HG03097 (cell line): ENCODE data around the gene KIF22.
"Not testable (repeated sequence)": the region's sequence is repeated elsewhere in the genome, so short reads cannot be mapped to it uniquely, and the experiment has no call there.

Source experiments
- ATAC-seq: cut with Tn5 transposase; IDR thresholded peaks from one replicate; pipeline ENCODE4 v1.9.1; 2021; ENCODE audit not compliant: unreplicated experiment, low FRiP score

Gene KIF22

DNA sequence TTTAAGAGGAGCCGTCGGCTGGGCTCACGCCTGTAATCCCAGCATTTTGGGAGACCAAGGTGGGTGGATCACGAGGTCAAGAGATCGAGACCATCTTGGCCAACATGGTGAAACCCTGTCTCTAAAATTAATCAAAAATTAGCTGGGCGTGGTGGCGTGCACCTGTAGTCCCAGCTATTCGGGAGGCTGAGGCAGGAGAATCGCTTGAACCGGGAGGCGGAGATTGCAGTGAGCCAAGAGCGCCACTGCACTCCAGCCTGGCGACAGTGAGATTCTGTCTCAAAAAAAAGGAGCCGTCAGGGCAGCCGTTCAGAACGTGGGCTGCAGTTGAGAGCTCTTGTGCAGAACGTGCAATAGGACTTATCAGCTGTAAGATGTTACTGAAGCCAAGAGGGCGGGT lies 2.6 kb downstream of the KIF22 start:
- not testable (repeated sequence) for ATAC-seq

DNA sequence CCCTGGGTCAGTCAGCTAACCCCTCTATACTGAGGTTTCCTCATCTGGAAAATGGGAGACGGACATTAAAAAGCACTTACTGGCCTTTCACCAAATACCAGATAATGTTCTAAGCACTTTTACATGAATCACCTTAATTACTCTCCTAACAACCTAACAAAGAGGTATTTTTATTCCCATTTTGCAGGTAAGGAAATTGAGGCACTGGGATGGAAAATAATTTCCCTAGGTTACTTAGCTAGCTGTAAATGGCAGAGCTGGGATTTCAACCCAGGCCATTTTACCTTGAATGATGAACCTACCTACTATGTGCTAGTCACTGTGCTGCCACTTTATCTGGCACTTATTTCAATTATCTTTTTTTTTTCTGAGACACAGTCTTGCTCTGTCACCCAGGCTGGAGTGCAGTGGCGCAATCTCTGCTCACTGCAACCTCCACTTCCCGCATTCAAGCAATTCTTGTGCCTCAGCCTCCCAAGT lies 3.7 kb downstream of the KIF22 start:
- no peak for ATAC-seq

DNA sequence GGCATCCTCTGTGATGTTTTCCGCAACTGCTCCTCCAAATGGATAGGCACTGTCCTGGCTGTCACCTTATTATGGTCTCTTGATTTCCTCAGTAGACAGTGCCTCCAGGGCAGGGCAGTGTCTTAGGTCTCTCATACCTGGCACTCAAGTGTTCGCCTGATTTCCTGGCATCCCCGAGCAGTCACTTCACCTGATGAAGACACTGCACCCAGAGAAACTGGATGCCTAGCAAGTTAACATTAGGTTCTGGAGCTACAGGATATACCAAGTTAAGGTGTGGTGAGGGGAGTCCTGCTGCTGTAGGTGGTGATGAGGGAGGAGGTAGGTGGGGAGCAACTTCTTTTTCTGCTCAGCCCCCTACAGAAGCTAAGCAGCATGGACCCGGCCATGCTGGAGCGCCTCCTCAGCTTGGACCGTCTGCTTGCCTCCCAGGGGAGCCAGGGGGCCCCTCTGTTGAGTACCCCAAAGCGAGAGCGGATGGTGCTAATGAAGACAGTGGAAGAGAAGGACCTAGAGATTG lies 11.9 kb downstream of the KIF22 start:
- ATAC-seq, result no peak

DNA sequence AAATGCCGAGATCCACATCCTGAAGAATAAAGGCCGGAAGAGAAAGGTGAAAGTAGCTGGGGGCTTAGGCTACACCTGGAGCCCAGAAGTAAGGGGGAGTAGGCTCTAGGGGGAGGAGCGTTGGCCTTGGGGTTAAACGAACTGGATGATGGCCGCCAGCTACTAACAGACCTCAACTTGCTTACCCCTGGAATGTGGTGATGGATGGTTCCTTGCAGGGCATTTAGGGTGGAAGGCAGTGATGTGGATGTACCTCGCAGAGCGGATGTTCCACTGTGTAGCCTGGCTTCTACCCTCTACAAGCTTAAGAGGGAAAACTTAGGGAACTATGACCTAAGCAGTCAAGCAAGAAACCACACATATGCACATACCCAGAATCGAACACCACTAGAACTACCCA lies 13.5 kb downstream of the KIF22 start:
- no peak for ATAC-seq

DNA sequence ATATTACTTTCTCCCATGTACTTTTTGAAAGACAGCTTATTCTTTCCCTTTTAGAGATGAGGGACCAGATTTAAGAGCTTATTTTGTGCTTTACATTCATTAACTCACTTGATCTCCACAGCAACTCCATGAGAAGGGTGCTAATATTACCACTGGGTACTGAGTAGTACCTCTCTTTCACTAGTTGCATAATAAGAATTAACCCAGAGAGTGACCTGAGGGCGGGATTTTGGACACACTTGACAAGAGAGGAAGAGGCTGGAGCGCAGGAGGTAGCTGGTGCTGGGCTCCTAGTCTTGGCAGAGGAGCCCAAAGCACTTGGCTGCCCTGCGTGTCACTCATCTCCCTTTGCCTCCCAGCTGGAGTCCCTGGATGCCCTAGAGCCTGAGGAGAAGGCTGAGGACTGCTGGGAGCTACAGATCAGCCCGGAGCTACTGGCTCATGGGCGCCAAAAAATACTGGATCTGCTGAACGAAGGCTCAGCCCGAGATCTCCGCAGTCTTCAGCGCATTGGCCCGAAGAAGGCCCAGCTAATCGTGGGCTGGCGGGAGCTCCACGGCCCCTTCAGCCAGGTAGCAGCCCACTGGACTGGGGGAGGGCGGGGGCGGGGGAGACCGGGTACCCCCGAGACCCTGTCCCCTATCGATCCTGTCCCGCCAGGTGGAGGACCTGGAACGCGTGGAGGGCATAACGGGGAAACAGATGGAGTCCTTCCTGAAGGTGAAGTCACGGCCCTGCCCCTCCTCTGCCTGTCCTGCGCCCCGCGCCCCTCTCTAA lies 14.1 kb downstream of the KIF22 start:
- ATAC-seq, result no peak

DNA sequence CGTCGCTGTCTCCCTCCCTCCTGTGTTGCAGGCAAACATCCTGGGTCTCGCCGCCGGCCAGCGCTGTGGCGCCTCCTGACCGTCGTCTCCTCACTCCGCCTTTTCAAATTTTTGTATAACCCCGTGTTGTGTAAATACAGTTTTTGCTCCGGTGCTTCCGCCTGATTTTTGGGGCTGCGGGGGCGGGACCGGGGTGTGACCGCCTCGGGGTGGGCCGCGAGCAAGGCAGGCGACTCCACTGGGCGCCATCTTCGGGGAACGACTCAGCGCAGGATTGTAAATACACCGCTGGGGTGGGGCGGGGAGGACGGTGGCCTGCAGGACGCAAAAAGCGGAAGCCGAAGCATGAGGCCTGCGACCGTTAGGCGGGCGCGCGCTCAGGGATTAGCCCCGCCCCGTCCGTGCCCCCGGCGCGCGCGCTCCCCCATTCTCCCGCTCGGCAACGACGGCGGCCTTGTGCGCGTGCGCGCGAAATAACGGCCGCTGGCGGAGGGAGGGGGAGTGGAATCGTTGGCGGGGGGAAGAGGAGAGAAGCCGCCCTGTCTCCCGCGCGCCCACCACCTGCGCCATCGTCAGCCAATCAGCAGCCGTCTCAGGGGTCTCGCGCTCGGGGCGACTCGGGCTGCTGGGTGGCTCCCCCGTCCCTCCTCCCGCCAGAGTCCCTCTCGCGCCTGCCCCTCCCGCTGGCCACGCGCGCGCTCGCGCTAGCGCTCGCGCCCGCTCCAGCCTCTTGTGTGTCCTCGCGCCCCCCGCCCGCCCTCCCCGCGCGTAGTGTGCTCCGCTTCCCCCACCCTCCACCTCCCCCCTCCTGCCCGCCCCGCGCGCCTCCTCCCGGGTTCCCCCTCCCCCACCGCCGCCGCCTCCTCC lies 14.9 kb downstream of the KIF22 start:
- peak; percentile 44 for ATAC-seq

DNA sequence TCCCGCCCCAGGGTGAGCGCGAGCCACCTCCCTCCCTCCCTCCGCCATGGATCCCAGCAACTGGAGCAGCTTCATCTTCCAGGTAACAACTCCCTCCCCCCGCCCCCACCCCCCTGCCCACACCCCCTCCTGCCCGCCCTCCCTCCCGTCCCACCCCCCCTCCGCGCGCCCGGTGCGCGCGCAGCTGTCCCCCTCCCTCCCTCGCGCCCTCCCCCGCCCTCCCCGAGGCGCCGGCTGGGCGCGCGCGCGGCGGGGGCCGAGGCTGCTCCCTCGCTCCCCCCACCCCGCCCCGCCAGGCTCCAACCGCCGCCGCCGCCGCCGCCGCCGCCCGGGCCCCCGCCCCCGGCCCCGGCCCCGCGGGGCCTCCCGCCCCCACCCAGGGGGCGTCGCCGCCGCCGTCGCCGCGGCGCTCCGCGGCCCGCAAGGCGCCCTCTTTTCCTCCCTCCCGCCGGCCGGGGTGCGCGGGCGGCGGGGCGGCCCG lies 15.6 kb downstream of the KIF22 start, which contains the start of gene MAZ:
Gene MAZ (plus strand): TSS at position 431 of the 481 bp plus-strand sequence. CDS start 173 bp downstream, outside the sequence.
- no peak for ATAC-seq

DNA sequence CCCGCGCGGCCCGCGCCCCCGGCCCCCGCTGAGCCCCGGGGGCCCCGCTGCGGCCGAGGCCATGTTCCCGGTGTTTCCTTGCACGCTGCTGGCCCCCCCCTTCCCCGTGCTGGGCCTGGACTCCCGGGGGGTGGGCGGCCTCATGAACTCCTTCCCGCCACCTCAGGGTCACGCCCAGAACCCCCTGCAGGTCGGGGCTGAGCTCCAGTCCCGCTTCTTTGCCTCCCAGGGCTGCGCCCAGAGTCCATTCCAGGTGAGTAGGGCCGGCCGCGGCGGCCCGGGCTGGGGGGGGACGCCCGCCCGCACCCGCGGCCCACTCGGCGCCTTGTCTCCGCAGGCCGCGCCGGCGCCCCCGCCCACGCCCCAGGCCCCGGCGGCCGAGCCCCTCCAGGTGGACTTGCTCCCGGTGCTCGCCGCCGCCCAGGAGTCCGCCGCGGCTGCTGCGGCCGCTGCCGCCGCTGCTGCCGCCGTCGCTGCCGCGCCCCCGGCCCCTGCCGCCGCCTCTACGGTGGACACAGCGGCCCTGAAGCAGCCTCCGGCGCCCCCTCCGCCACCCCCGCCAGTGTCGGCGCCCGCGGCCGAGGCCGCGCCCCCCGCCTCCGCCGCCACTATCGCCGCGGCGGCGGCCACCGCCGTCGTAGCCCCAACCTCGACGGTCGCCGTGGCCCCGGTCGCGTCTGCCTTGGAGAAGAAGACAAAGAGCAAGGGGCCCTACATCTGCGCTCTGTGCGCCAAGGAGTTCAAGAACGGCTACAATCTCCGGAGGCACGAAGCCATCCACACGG lies 16.3 kb downstream of the KIF22 start:
- ATAC-seq, result no peak

DNA sequence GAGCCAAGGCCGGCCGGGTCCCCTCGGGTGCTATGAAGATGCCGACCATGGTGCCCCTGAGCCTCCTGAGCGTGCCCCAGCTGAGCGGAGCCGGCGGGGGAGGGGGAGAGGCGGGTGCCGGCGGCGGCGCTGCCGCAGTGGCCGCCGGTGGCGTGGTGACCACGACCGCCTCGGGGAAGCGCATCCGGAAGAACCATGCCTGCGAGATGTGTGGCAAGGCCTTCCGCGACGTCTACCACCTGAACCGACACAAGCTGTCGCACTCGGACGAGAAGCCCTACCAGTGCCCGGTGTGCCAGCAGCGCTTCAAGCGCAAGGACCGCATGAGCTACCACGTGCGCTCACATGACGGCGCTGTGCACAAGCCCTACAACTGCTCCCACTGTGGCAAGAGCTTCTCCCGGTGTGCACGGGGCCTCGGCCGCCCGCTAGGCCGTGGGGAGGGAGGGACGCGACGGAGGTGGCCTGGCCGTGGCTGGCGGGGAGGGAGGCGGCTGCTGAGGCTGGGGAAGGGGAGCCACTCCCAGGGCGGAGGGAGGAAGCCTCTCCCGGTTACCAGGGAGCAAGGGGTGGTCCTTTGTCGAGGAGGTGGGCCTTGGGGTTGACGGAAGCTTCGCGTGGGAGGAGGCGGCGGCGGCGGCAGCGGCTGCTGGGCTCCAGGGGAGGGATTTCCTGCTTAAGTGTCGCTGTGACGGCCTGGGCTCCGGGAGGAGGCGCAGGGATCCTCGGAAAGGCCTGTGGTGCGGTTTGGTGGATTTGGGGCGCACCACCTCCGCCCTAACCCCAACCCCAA lies 17.1 kb downstream of the KIF22 start:
- ATAC-seq, result peak; percentile 21

DNA sequence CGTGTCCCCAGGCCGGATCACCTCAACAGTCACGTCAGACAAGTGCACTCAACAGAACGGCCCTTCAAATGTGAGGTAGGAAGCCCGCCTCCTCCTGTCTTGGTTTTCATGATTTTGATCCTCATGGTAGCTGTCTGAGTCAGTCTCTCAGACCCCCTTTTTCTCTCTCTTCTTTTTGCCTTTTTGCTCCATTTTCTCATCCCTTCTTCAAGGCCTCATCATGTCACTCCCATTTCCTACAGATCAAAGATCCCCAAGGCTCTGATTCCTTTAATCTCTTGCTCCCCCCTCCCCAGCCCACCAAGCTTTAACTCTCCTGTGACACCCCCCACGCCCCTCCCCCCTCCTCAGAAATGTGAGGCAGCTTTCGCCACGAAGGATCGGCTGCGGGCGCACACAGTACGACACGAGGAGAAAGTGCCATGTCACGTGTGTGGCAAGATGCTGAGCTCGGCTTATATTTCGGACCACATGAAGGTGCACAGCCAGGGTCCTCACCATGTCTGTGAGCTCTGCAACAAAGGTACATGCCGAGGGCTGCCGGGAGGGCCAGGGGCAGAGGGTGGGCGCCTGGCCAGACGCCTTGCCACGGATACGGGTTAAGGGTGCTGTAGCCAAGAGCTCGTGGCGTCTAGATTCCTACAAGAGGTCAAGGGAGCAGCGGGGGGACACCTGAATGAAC lies 17.8 kb downstream of the KIF22 start:
- ATAC-seq, result no peak

DNA sequence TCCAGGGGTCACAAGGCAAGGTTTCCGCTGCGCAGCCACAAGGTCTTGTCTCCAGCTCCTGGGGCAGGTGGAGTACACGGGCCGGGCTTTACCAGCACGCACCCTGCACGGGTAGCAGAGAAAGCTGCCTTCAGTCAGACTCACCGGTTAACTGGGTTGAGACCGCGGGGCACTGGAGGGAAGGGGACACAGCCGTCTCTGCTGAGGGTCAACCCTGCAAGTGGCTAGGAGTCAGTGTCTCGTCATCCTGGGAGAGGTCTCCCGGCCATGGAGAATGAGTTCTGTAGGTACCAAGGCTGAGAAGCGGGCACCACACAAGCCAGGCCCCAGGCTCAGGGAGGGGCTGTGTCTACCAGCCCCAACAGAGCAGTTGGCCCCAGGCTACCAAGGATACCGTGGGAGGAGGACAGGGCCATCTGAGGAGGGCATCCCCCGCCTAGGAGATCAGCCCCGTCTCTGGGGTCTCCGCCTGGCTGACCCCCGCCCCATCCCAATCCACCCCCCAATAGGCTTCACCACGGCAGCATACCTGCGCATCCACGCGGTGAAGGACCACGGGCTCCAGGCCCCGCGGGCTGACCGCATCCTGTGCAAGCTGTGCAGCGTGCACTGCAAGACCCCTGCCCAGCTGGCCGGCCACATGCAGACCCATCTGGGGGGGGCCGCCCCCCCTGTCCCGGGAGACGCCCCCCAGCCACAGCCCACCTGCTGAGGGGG lies 18.6 kb downstream of the KIF22 start:
- ATAC-seq, result no peak

DNA sequence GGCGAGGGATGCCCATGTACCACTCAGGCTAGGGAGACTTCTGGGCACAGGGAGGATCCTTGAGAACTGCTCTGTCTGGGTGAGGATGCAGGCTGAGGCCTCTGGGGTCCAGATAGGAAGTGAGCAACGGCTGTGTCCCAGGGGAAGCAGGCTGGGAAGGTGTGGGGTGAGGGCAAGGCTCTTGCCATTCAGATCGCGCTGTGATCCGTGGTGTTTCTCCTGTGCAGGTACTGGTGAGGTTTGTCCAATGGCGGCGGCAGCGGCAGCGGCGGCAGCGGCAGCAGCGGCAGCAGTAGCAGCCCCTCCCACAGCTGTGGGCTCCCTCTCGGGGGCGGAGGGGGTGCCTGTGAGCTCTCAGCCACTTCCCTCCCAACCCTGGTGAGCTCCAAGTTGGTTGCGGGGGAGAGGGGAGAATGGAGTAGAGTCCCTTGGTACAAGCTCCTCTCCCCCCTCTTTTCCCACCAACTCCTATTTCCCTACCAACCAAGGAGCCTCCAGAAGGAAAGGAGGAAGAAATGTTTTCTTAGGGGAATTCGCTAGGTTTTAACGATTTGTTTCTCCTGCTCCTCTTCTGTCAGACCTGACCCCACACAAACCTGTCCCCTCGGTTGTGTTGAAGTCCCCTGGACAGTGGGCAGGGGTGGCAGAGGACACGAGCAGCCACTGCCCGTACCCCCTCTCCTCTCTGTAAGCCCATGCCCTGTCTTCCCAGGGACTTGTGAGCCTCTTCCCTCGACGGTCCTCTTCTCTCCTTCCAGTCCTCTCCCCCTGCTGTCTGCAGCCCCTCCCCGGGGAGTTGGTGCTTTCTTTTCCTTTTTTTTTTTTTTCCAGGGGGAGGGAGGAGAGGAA lies 19.5 kb downstream of the KIF22 start:
- ATAC-seq, result no peak

DNA sequence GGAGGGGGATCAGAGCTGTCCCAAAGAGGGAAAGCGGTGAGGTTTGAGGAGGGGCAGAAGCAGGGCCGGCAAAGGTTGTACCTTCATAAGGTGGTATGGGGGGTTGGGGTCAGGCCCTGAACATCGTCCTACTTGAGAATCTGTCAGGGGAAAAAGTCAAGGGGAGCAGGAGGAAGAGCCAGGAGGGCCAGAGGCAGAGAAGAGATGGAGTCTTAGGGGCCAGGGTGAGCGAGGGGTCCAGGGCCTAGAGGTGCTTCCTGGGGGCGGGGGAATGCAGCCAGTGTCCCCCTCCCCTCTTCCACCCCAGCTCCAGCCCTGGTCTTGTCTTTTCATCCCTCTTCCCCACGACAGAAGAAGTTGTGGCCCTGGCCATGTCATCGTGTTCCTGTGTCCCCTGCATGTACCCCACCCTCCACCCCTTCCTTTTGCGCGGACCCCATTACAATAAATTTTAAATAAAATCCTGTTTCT lies 20.2 kb downstream of the KIF22 start:
- no peak for ATAC-seq

DNA sequence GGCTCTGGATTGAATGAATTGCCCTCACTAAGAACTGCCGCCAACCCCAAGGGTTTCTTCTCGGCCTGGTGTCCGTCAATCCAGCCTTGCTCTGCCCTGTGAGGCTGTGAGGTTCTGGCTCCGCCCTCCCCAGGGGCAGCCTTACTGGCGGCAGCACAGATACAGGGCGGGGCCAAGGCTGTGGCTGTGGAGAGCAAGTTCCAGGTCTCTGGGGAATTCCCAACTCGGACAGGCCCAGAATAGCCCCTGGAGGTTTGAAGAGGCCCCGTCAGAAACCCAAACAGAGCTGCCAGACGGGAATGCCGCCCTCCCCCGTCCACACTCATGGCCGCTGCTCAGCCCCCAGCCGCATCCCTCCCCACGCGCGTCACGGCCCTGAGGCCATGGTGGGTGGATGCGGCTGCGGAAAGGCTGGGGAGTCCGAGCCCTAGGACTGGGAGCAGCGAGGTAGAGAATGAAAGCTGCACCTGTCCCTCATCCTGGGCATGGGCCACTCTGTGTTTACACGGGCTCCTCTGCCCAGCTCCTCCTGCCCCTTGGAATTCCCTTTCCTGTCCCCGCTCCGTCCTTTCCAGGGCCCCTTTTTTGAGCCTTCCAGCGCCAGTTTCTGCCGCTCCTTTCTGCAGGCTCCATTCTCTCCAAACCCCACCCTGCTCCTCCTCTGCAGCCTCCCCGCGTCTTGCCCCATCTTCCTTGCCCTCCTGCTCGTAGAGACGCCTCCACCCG lies 20.8 kb downstream of the KIF22 start:
- no peak for ATAC-seq

DNA sequence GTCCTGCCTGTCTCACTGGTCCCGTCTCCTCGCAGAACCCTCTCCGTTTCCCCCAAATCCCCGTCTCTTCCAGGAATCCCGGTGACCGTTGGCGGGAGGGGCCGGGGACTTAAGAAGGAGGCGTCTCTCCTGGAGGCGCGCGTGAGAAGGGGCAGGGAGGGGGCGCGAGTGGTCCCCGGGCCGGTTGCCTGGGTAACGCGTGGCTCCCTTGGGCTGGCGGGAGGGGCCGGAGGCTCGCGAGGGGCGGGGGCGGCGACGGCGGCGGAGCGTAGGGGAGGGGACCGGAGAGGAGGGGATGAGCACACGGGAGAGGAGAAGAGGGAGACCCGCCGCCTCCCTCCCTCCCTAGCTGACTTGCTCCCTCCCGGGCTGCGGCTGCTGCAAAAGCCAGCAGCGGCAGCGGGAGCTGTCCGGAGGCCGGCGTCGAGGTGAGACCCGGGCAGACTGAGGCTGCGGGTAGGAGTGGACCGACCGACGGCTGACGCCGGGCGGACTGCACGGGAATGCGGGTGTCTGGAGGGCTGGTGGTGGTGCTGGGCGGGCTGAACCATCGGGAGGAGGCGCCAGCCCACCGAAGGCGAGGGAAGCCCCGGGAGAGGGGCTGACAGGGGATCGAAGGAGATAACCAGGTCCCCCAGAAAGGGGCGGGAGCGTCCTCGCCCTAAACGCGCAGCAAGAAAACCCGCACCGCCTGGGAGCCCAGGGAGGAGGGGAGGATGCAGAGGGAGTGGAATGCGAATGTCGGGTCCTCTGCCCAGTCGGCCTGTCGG lies 21.5 kb downstream of the KIF22 start, which contains the start of gene PRRT2:
Gene PRRT2 (plus strand): TSS at position 298 of the 770 bp plus-strand sequence. CDS start 862 bp downstream, outside the sequence.
- no peak for ATAC-seq
